IMR-90 (cell line): ENCODE results near the gene NFKBIZ. TPM values are rescaled to one million over a fixed set of nuclear protein-coding genes. Genes with fewer than 3 reads are reported as not detected.

Experiments
- ATAC-seq: fragments of 200-7000 bp; cut with Tn5 transposase; 2 replicates; pipeline ENCODE4 v1.9.1; 2020; ENCODE audit warnings: low read depth, mild to moderate bottlenecking, moderate library complexity
- BruUV-seq: library from RNA; stranded (reverse); fragments of 400-500 nt; replicated peaks from 2 replicates; lab custom pipeline; 2021; lab: Mats Ljungman, UMichigan
- CTCF ChIA-PET: fragments of 300-600 bp; formaldehyde crosslinking; extraction: SDS; loops from one replicate; lab custom pipeline; 2021; ENCODE audit warnings: antibody characterized with exemption; lab: Yijun Ruan, JAX
- POLR2A ChIA-PET: fragments of 300-600 bp; sonication (Branson Sonifier 250); formaldehyde crosslinking; loops from one replicate; lab custom pipeline; 2022; ENCODE audit warnings: antibody characterized with exemption; ENCODE audit not compliant: unreplicated experiment; lab: Charles Lee
- DNase-seq: peaks from one replicate; pipeline ENCODE4 v3.0.0; 2013
- H2AFZ ChIP-seq: replicated peaks from 2 replicates; pipeline ENCODE3; 2013; ENCODE audit warnings: low read length, mild to moderate bottlenecking; ENCODE audit not compliant: poor library complexity
- H2AK5ac ChIP-seq: 2 replicates; pipeline ENCODE4 v1.6.1; 2013; ENCODE audit warnings: low read depth, low read length, inconsistent platforms
- H2AK9ac ChIP-seq: replicated peaks from 2 replicates; pipeline ENCODE3; 2013; ENCODE audit warnings: mild to moderate bottlenecking, low read depth, low read length, moderate library complexity; ENCODE audit not compliant: poor library complexity
- H2BK120ac ChIP-seq: 2 replicates; pipeline ENCODE4 v1.6.1; 2013; ENCODE audit warnings: low read depth, low read length, inconsistent platforms
- H2BK15ac ChIP-seq: 3 replicates; pipeline ENCODE4 v1.6.1; 2013; ENCODE audit warnings: low read depth, low read length, inconsistent platforms
- H2BK20ac ChIP-seq: 2 replicates; pipeline ENCODE4 v1.6.1; 2013; ENCODE audit warnings: low read depth, mild to moderate bottlenecking, inconsistent platforms, low read length, moderate library complexity
- H2BK5ac ChIP-seq: 2 replicates; pipeline ENCODE4 v1.6.1; 2013; ENCODE audit warnings: mild to moderate bottlenecking, low read depth, low read length, inconsistent platforms; ENCODE audit not compliant: poor library complexity, severe bottlenecking
- H3K14ac ChIP-seq: replicated peaks from 2 replicates; pipeline ENCODE4 v1.6.1; 2013; ENCODE audit warnings: low read depth, low read length, inconsistent platforms
- H3K18ac ChIP-seq: 2 replicates; pipeline ENCODE4 v1.6.1; 2013; ENCODE audit warnings: low read depth, low read length, control low read depth
- H3K23ac ChIP-seq: 2 replicates; pipeline ENCODE4 v1.6.1; 2013; ENCODE audit warnings: low read depth, low read length, inconsistent platforms
- H3K27ac ChIP-seq: 2 replicates; pipeline ENCODE4 v1.5.1; 2013; ENCODE audit warnings: mild to moderate bottlenecking, control low read depth, low read length; ENCODE audit not compliant: insufficient read depth
- H3K27me3 ChIP-seq: 2 replicates; pipeline ENCODE4 v1.6.1; 2013; ENCODE audit warnings: low read length; ENCODE audit not compliant: control insufficient read depth, insufficient read depth
- H3K36me3 ChIP-seq: 2 replicates; pipeline ENCODE4 v1.6.1; 2013; ENCODE audit warnings: low read length, mixed read lengths; ENCODE audit not compliant: control insufficient read depth, insufficient read depth
- H3K4ac ChIP-seq: 2 replicates; pipeline ENCODE4 v1.6.1; 2013; ENCODE audit warnings: low read depth, low read length, inconsistent platforms
- H3K4me1 ChIP-seq: 2 replicates; pipeline ENCODE4 v1.6.1; 2013; ENCODE audit warnings: low read length, mixed read lengths; ENCODE audit not compliant: control insufficient read depth, insufficient read depth
- H3K4me2 ChIP-seq: 2 replicates; pipeline ENCODE4 v1.6.1; 2013; ENCODE audit warnings: low read depth, mild to moderate bottlenecking, control low read depth, low read length, moderate library complexity
- H3K4me3 ChIP-seq: 2 replicates; pipeline ENCODE4 v1.5.1; 2013; ENCODE audit warnings: low read depth, mild to moderate bottlenecking, control low read depth, low read length, moderate library complexity; ENCODE audit not compliant: insufficient read depth
- H3K56ac ChIP-seq: 2 replicates; pipeline ENCODE4 v1.6.1; 2013; ENCODE audit warnings: low read length, inconsistent platforms; ENCODE audit not compliant: insufficient read depth; ENCODE audit errors: extremely low read depth
- H3K79me1 ChIP-seq, 2 experiments: 2 replicates each; pipeline ENCODE4 v1.6.1; 2013; ENCODE audit warnings: low read length in 2 of 2, inconsistent platforms in 1 of 2, low read depth in 1 of 2
- H3K9ac ChIP-seq: 2 replicates; pipeline ENCODE4 v1.6.1; 2013; ENCODE audit warnings: low read depth, low read length, control low read depth
- H3K9me1 ChIP-seq: 2 replicates; pipeline ENCODE4 v1.6.1; 2013; ENCODE audit warnings: low read length, inconsistent platforms; ENCODE audit not compliant: insufficient read depth
- H3K9me3 ChIP-seq: 2 replicates; pipeline ENCODE4 v1.6.1; 2013; ENCODE audit warnings: low read length; ENCODE audit not compliant: control insufficient read depth, insufficient read depth
- H4K20me1 ChIP-seq: 2 replicates; pipeline ENCODE4 v1.6.1; 2013; ENCODE audit warnings: low read length, inconsistent platforms; ENCODE audit not compliant: insufficient read depth
- H4K5ac ChIP-seq: 2 replicates; pipeline ENCODE4 v1.6.1; 2013; ENCODE audit warnings: mild to moderate bottlenecking, low read depth, low read length, control low read depth
- H4K8ac ChIP-seq, 2 experiments: 2 replicates each; pipeline ENCODE4 v1.6.1; 2013; ENCODE audit warnings: low read depth in 2 of 2, low read length in 2 of 2, control low read depth in 1 of 2, inconsistent platforms in 1 of 2
- H4K91ac ChIP-seq: 2 replicates; pipeline ENCODE4 v1.6.1; 2013; ENCODE audit warnings: low read depth, low read length, inconsistent platforms; ENCODE audit not compliant: insufficient read depth
- MAFK ChIP-seq: IDR thresholded peaks from 2 replicates; pipeline ENCODE4 v1.6.1; 2012; ENCODE audit warnings: low read depth, low read length, improper control_type of control experiment
- MXI1 ChIP-seq: IDR thresholded peaks from 2 replicates; pipeline ENCODE4 v1.6.1; 2012; ENCODE audit warnings: low read depth, mild to moderate bottlenecking, low read length, moderate library complexity, borderline replicate concordance
- NFE2L2 ChIP-seq: fragments of 150-350 bp; IDR thresholded peaks from 2 replicates; pipeline ENCODE4 v1.6.1; 2016; ENCODE audit warnings: low read depth, mild to moderate bottlenecking, low read length
- POLR2A ChIP-seq: IDR thresholded peaks from 2 replicates; pipeline ENCODE4 v1.6.1; 2012; ENCODE audit warnings: mild to moderate bottlenecking, low read depth, low read length
- RFX5 ChIP-seq: IDR thresholded peaks from 2 replicates; pipeline ENCODE4 v1.8.0; 2012; ENCODE audit warnings: low read depth, mild to moderate bottlenecking, low read length, moderate library complexity
- SMC3 ChIP-seq: fragments of 150-350 bp; IDR thresholded peaks from 2 replicates; pipeline ENCODE4 v1.6.1; 2016; ENCODE audit warnings: low read depth, mild to moderate bottlenecking, antibody characterized with exemption, low read length, moderate library complexity
- USF2 ChIP-seq: fragments of 150-350 bp; IDR thresholded peaks from 2 replicates; pipeline ENCODE4 v1.6.1; 2017; ENCODE audit warnings: mild to moderate bottlenecking, antibody characterized with exemption, low read length, low read depth
- WGBS, 2 experiments: methylation state at CpG; one replicate each; pipeline versions ENCODE4 v1.1.5 to v1.1.7; 2013; ENCODE audit warnings: missing lambda C conversion rate in 2 of 2; ENCODE audit not compliant: insufficient read length in 1 of 2; ENCODE audit errors: extremely low coverage in 2 of 2; 5-methylcytosine and 5-hydroxymethylcytosine counted together
- dilution Hi-C: fragments of 300-500 bp; cut with HindIII; formaldehyde crosslinking; loops from one replicate; pipeline ENCODE4 v1.14.3; 2018; ENCODE audit warnings: low sequenced_read_pairs; ENCODE audit not compliant: unreplicated experiment
- in situ Hi-C: fragments of 300-500 bp; cut with MboI; formaldehyde crosslinking; loops from 3 replicates; pipeline ENCODE4 v1.14.3; 2019; ENCODE audit warnings: low sequenced_read_pairs, inconsistent platforms, mixed read lengths
- intact Hi-C: fragments of 100-400 bp; cut with micrococcal nuclease; formaldehyde crosslinking; loops from 2 replicates; pipeline ENCODE4 v1.10.0; 2022
- polyA plus RNA-seq, 3 experiments: library from polyadenylated mRNA; depleted of rRNA; stranded (reverse); fragments of >200 nt; gene quantifications; 2 replicates each; pipeline ENCODE4 v1.2.3, GENCODE V29; 2012; ENCODE audit warnings: low replicate concordance in 1 of 3
- total RNA-seq: library from RNA; depleted of rRNA; stranded (reverse); fragments of >200 nt; gene quantifications from 2 replicates; pipeline ENCODE4 v1.2.3, GENCODE V29; 2012

The NFKBIZ gene
- total and polyA plus RNA-seq, 2 of the 4 experiments (the other 2 are of a cell fraction) = 35.0 to 40.9 TPM

- Histone ChIP-seq H2BK20ac (no peak overlapping the region), H3K14ac (no peak overlapping the region), H4K20me1 (0 out of 2 replicates have a peak, but pooled peaks cover 3% of the 10 kb centered on the region), H4K8ac (no peak overlapping the region), H4K91ac (no peak overlapping the region), H3K36me3 (peaks cover 16% of the 10 kb centered on the region), H2AK9ac (no peak overlapping the region), H3K27me3 (no peaks in the 10 kb centered on the region), H3K18ac (no peak overlapping the region), H3K9me1 (no peaks in the 10 kb centered on the region), H3K4me1 (no peaks in the 10 kb centered on the region), H3K4me3 (no peak overlapping the region), H2BK5ac (no peak overlapping the region), H3K56ac (no peak overlapping the region), H3K9ac (no peak overlapping the region), H3K4ac (no peak overlapping the region), H2AK5ac (no peak overlapping the region), H2AFZ (no peak overlapping the region), H3K79me1 (peaks cover 14 to 18% of the 10 kb centered on the region in 2 experiments), H3K4me2 (no peak overlapping the region), H3K23ac (no peak overlapping the region), H3K9me3 (no peaks in the 10 kb centered on the region), H4K5ac (no peak overlapping the region), H3K27ac (no peak overlapping the region), H2BK120ac (no peak overlapping the region), H2BK15ac (no peak overlapping the region)
- dilution Hi-C loops (loop anchor here (10.0 kb wide), 1 partner anchor 734 kb away; no protein-coding TSS in a partner anchor), in situ Hi-C loops (loop anchor here (10.0 kb wide), 1 partner anchor 734 kb away; no protein-coding TSS in a partner anchor), intact Hi-C loops (no loop called here)
- no peak for TF ChIP-seq RFX5
- no peak for TF ChIP-seq USF2
- TF ChIP-seq SMC3 = no peak
- no peak for TF ChIP-seq NFE2L2
- TF ChIP-seq MXI1 = no peak
- TF ChIP-seq MAFK = no peak
- no peak for TF ChIP-seq POLR2A
- DNase-seq (no peak), ATAC-seq (no peak)
- POLR2A ChIA-PET = no interaction called here
- WGBS, 2 experiments = 100% methylated on average over 1 of the region's 4 CpGs; no CpG with 5 or more reads in 1 of the 2 experiments
- BruUV-seq = no TSS peak
- CTCF ChIA-PET = interaction anchor here (0.6 kb wide), 1 partner anchor 13 kb away, joined by 3 read pairs; no protein-coding TSS in a partner anchor
Observed at GRCh38 chr3:101801174-101801573, 48.1 kb upstream of the NFKBIZ start.
